NCI-H1105 (cell line): ENCODE measurements around the gene ZNF580.

Source experiments
- DNase-seq: peaks from one replicate; lab custom pipeline; 2025; lab: John Stamatoyannopoulos, UW

ZNF580 gene

GRCh38 chr19:55646889-55647731 is 6.3 kb downstream of the ZNF580 start:
- no peak for DNase-seq

- peak; percentile 82 for DNase-seq
Observed at GRCh38 chr19:55647732-55648584, 7.2 kb downstream of the ZNF580 start, which contains the start of gene CCDC106. Gene CCDC106 (plus strand): TSS chr19:55648212. CDS start chr19:55649047, 835 bp downstream.

- no peak for DNase-seq
Observed at GRCh38 chr19:55648585-55649267, 7.9 kb downstream of the ZNF580 start.

- DNase-seq = no peak
Observed at GRCh38 chr19:55649268-55650125, 8.7 kb downstream of the ZNF580 start.

- DNase-seq = no peak
Observed at GRCh38 chr19:55650126-55650557, 9.3 kb downstream of the ZNF580 start.

- no peak for DNase-seq
Observed at GRCh38 chr19:55650602-55651230, 9.9 kb downstream of the ZNF580 start.

- DNase-seq = no peak
Observed at GRCh38 chr19:55651236-55651635, 10.4 kb downstream of the ZNF580 start.

- DNase-seq = no peak
Observed at GRCh38 chr19:55652311-55653128, 11.7 kb downstream of the ZNF580 start.

GRCh38 chr19:55653651-55654322 is 13.0 kb downstream of the ZNF580 start:
- DNase-seq = peak; percentile 99

GRCh38 chr19:55654323-55654867 is 13.6 kb downstream of the ZNF580 start:
- peak; percentile 99 for DNase-seq

GRCh38 chr19:55654868-55655647 is 14.3 kb downstream of the ZNF580 start, which contains the start of gene U2AF2:
Gene U2AF2 (plus strand): TSS chr19:55655035. CDS start chr19:55655105, 70 bp downstream.
- peak; percentile 94 for DNase-seq

GRCh38 chr19:55655648-55656040 is 14.8 kb downstream of the ZNF580 start:
- DNase-seq = no peak

GRCh38 chr19:55656552-55656951 is 15.8 kb downstream of the ZNF580 start:
- no peak for DNase-seq

- DNase-seq = no peak
Observed at GRCh38 chr19:55656988-55657747, 16.4 kb downstream of the ZNF580 start.

GRCh38 chr19:55658846-55659459 is 18.2 kb downstream of the ZNF580 start:
- DNase-seq = no peak

GRCh38 chr19:55659822-55660221 is 19.0 kb downstream of the ZNF580 start:
- no peak for DNase-seq

- no peak for DNase-seq
Observed at GRCh38 chr19:55660404-55660803, 19.6 kb downstream of the ZNF580 start.
